Caki2 (cell line): ENCODE data around the gene EIF2B5. TPM values are rescaled to one million over a fixed set of nuclear protein-coding genes. Genes with fewer than 3 reads are reported as not detected.

Experiments
- DNase-seq: peaks from one replicate; pipeline ENCODE4 v3.0.0-alpha.2; 2015; ENCODE audit warnings: low read depth
- in situ Hi-C: cut with HindIII; loops from 2 replicates; pipeline ENCODE4 v1.10.0; 2016; ENCODE audit warnings: low sequenced_read_pairs, low pct_unique_long_range_greater_than_20kb, mixed read lengths
- total RNA-seq: library from RNA; depleted of rRNA; stranded (reverse); fragments of >200 nt; shearing (Covaris generic); gene quantifications from 2 replicates; pipeline ENCODE4 v1.2.3, GENCODE V29; 2014; ENCODE audit warnings: low replicate concordance; rRNA removed

Gene EIF2B5
- total RNA-seq, 1 experiment from 2014 or later: 50.5 TPM

- in situ Hi-C loops: no loop called here
- no peak for DNase-seq
Measured at GRCh38 chr3:184184546-184185230, 49.5 kb downstream of the EIF2B5 start.

- in situ Hi-C loops: no loop called here
- DNase-seq: peak; percentile 98
Measured at GRCh38 chr3:184185461-184186183, 50.5 kb downstream of the EIF2B5 start.

GRCh38 chr3:184186184-184186901 lies 51.2 kb downstream of the EIF2B5 start, which contains the start of gene ABCF3:
ABCF3 (plus strand) TSS chr3:184186199; CDS start chr3:184186208, 9 bp downstream.
- DNase-seq: no peak
- in situ Hi-C loops: no loop called here

- DNase-seq: no peak
- in situ Hi-C loops: no loop called here
Measured at GRCh38 chr3:184186902-184187207, 51.7 kb downstream of the EIF2B5 start.

- in situ Hi-C loops: no loop called here
- DNase-seq: no peak
Measured at GRCh38 chr3:184188080-184188479, 52.9 kb downstream of the EIF2B5 start.

GRCh38 chr3:184189421-184189820 lies 54.3 kb downstream of the EIF2B5 start:
- DNase-seq: no peak
- in situ Hi-C loops: no loop called here

GRCh38 chr3:184192889-184193288 lies 57.7 kb downstream of the EIF2B5 start:
- DNase-seq: no peak
- in situ Hi-C loops: no loop called here

- in situ Hi-C loops: no loop called here
- no peak for DNase-seq
Measured at GRCh38 chr3:184193991-184194539, 58.9 kb downstream of the EIF2B5 start.

Other genes starting within 250 kb of the EIF2B5 start
- gene ABCC5, start 117.5 kb upstream of the EIF2B5 start, total RNA-seq: 2.2 and 11.1 TPM in 2 replicates
- not detected in 2 replicates for gene HTR3D, start 103.6 kb upstream of the EIF2B5 start, total RNA-seq
- gene HTR3C, start 82.3 kb upstream of the EIF2B5 start, total RNA-seq: not detected in 2 replicates
- gene HTR3E, start 38.3 kb upstream of the EIF2B5 start, total RNA-seq: not detected in 2 replicates
- gene DVL3, start 20.0 kb downstream of the EIF2B5 start, total RNA-seq: 28.8 and 45.6 TPM in 2 replicates
- 712 and 818 TPM in 2 replicates for gene AP2M1, start 39.5 kb downstream of the EIF2B5 start, total RNA-seq
- gene ABCF3, start 50.8 kb downstream of the EIF2B5 start, total RNA-seq: 52.1 and 65.6 TPM in 2 replicates
- 0.57 and 5.7 TPM in 2 replicates for gene VWA5B2, start 94.2 kb downstream of the EIF2B5 start, total RNA-seq
- gene ALG3, start 113.6 kb downstream of the EIF2B5 start, total RNA-seq: 33.2 and 41.5 TPM in 2 replicates
- gene EEF1AKMT4, start 114.3 kb downstream of the EIF2B5 start, total RNA-seq: 17.4 and 19.1 TPM in 2 replicates
- not detected in 2 replicates for gene CAMK2N2, start 126.2 kb downstream of the EIF2B5 start, total RNA-seq
- not detected in 2 replicates for gene ECE2, start 140.7 kb downstream of the EIF2B5 start, total RNA-seq
- 533 and 581 TPM in 2 replicates for gene PSMD2, start 163.9 kb downstream of the EIF2B5 start, total RNA-seq
- gene EIF4G1, start 179.2 kb downstream of the EIF2B5 start, total RNA-seq: 250 and 257 TPM in 2 replicates
- 33.4 and 39.2 TPM in 2 replicates for gene FAM131A, start 202.2 kb downstream of the EIF2B5 start, total RNA-seq
- 2.0 and 20.2 TPM in 2 replicates for gene CLCN2, start 226.2 kb downstream of the EIF2B5 start, total RNA-seq
- 139 and 169 TPM in 2 replicates for gene POLR2H, start 226.4 kb downstream of the EIF2B5 start, total RNA-seq
- 0.61 TPM in 1 of 2 replicates, not detected in the other for gene THPO, start 242.8 kb downstream of the EIF2B5 start, total RNA-seq
- gene CHRD, start 244.7 kb downstream of the EIF2B5 start, total RNA-seq: 0.84 TPM in 1 of 2 replicates, not detected in the other